Right hindlimb (tissue), 1 donor: ENCODE data around the gene FAF2.
A peak's percentile ranks its signal among the peaks of the same experiment; 100 is the strongest.

ENCODE experiments used
- DNase-seq: peaks from one replicate; pipeline ENCODE4 v3.0.0-alpha.2; 2018

FAF2 gene

GRCh38 chr5:176513788-176514187 is 65.6 kb downstream of the FAF2 start:
- DNase-seq = no peak

GRCh38 chr5:176514244-176514950 is 66.2 kb downstream of the FAF2 start:
- no peak for DNase-seq

DNA sequence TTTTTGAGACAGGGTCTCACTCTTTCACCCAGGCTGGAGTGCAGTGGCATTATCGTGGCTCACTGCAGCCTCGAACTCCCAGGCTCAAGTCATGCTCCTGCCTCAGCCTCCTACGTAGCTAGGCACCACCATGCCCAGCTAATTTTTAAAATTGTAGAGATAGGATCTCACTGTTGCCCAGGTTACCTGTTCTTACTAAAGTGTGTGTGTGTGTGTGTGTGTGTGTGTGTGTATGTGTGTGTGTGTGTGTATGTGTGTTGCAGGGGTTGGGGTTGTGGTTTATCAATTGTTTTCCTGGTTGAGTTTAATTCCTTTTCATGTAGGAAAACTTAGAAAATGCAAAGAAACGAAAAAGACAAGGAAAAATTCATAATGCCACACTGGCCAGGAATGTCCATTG is 67.2 kb downstream of the FAF2 start:
- DNase-seq = no peak

- DNase-seq = no peak
These were observed 69.0 kb downstream of the FAF2 start for GRCh38 chr5:176517053-176517661.

DNA sequence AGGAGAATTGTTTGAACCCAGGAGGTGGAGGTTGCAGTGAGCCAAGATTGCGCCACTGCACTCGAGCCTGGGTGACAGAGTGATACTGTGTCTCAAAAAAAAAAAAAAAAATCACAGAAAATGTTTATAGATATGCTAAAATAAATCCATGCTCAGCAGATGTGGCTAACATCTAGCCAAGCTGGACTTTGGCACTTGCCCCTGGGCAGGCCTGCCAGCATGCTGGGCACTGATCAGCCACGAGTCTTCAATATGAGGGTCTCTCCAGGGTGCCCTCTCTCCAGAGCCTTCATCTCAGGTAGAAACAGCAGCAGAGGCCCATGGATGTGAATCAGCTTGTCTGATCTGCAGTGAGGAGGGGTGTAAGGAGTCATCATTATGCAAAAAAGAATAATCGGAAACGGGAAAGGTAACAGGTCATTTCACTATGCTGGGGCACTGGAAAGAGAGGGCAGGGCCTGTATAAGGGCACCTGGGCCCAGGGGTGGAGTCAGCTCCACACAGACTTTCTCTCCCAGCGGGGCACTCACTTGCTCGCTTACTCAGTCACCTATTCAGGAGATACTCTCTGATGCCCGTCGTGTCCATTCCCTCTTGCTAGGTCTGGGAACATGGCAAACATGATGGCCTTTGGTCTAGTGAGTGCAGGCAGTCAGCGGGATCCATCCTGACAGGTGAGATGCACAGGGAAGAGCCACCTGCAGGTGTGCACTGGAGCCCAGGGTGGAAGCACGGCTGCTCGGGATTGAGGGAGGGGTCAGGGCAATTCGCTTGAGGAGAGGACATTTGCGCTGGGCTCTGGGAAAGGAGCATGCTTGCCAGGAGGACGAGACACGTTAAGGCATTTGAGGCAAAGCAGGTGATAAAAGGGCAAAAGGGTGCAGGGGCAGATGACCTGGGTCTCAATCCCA is 71.9 kb downstream of the FAF2 start:
- DNase-seq = no peak

DNA sequence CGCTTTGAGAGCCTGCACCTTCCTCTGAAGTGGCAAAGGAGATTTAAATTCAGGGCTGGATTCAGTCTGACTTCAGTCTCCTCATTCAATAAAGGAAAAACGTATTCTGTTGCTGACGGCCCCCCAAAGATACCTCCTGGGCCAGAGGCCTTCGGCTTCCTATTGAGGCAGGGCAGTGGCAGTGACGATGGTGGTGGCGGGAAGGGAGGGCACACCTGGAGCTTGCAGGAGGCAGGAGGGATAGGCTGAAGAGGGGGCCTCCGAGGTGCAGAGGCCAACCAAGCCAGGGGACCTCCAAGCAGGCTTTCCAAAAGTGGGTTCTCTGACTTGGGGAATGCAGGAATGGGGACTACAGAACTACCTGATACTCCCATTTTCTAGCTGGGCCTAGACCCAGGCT is 73.1 kb downstream of the FAF2 start:
- DNase-seq = no peak

- DNase-seq = no peak
These were observed 73.6 kb downstream of the FAF2 start for GRCh38 chr5:176521699-176522263.

DNA sequence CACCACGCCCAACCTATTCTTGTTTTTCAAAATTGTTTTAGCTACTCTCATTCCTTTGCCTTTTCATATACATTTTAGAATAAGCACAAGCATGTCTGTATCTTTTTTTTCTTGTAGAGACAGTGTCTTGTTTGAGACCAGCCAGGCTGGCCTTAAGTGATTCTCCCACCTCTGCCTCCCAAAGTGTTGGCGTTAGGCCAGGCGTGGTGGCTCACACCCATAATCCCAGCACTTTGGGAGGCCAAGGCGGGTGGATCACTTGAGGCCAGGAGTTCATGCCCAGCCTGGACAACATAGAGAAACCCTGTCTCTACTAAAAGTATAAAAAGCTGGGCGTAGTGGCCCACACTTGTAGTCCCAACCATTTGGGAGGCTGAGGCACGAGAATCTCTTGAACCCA is 76.0 kb downstream of the FAF2 start:
- DNase-seq = no peak

GRCh38 chr5:176524987-176525386 is 76.8 kb downstream of the FAF2 start:
- no peak for DNase-seq

DNA sequence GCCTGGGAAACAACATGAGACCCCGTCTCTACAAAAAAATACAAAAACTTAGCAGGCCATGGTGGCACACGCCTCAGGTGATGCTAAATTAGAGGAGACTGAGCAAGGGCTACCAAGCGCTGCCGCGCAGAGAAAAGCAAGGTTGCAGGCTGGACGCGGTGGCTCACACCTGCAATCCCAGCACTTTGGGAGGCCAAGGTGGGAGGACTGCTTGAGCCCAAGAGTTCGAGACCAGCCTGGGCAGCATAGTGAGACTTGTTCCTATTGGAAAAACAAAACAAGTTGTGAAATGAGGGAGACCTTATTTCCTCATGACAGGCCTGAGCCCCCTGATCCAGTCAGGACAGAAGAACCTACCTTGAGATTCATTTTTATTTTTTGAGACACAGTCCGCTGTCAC is 77.5 kb downstream of the FAF2 start:
- DNase-seq = no peak

DNA sequence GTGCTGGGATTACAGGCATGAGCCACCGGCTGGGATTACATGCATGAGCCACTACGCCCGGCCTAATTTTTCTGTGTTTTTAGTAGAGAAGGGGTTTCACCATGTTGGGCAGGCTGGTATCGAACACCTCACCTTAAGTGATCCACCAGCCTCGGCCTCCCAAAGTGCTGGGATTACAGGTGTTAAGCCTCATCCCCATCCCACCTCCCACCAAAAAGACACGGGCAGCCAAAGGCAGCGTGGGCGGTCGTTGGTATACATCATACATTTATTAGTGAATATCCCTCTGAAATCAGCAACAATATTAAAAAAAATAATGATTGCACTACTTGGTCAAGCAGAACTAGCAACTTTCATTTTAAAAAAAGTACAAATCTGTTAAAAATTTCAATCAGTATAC is 78.3 kb downstream of the FAF2 start:
- no peak for DNase-seq

DNA sequence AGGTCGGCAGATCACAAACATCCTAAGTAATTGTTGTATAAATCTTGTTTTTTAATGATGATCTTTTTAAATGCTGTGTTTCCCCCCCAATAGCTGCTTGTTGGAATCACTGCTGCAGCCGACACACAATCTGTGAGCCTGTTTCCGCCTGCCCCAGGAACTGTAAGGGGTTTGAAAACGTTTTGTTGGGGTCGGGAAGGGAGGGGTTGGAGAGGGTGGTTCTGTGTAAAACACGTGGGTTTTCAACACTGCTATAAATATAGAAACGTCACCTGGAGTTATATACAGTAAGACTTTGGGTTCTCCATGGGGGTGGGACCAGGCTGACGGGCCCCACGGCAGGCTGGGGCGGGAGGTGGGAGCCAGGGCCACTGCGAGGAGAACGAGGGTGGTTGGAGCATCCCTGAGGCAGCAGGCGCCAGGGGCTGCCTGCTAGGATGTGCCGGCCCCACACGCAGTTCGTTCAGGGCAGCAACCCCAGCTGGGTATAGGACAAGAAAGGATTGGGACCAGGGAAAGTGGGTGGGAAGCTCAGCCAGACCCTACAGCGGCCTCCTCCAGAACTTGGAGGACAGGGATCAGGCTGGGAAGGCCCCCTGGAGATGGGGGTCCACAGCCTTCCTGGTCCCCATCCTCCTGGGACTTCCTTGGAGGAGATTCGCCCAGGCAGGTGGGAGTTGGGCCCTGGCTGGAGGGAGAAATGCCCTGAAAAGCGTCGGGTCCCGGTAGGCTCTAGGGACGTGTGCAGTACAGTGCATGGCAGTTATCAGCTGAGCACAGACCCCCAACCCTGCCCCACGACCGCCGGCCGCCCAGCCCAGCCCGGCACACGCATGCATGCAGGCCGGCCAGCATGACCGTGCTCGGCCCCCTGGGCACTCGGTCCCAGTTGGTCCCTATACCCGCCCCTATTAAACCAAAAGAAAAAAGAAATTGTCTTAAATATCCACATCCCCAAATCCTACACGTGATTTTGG is 79.3 kb downstream of the FAF2 start:
- DNase-seq = no peak

DNA sequence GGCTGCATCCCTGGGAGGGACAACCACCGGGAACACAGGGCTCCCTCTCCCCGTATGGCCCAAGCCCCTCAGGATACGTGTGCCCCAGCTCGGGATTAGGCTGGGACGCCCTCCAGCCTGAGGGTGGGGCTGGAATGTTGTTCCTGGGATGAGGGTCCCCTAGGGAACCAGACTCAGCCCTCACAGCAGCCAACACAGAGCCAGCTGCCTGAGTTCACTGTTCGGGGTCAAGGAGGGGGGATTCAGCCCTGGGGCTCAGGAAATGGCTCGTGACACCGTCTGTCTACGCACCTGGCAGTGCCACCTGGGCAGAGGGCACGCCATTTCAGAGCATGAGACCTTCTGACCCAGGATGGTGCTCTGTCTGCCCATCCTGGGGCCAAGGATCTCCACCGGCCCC is 80.1 kb downstream of the FAF2 start:
- DNase-seq = no peak

GRCh38 chr5:176528761-176529115 is 80.6 kb downstream of the FAF2 start:
- no peak for DNase-seq

- no peak for DNase-seq
These were observed 81.0 kb downstream of the FAF2 start for GRCh38 chr5:176529116-176529740.

- DNase-seq = no peak
These were observed 81.6 kb downstream of the FAF2 start for GRCh38 chr5:176529741-176530141.

DNA sequence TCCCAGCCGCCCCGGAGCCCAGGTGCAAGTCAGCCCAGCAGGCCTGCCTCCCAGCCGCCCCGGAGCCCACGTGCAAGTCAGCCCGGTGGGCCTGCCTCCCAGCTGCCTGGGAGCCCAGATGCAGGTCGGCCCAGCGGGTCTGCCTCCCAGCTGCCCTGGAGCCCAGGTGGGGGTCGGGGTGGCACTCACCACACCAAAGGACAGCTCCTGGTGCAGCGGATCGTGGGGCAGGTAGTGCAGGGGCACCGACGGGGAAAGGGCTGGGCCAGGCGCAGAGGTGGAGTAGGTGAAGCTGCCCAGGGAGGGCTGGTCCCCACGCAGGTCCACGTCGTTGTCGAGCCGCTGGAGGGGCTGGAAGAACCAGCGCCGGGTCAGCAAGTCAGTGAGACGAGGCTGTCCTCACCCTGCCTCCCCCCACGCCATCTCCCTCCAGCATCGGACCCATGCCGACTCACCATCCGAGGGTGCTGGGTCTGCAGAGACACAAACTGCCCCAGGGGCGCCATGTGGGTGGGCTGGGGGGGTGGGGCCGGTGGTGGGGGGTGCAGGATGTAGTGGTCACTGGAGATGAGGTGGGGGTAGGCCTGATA is 82.3 kb downstream of the FAF2 start:
- DNase-seq = no peak

DNA sequence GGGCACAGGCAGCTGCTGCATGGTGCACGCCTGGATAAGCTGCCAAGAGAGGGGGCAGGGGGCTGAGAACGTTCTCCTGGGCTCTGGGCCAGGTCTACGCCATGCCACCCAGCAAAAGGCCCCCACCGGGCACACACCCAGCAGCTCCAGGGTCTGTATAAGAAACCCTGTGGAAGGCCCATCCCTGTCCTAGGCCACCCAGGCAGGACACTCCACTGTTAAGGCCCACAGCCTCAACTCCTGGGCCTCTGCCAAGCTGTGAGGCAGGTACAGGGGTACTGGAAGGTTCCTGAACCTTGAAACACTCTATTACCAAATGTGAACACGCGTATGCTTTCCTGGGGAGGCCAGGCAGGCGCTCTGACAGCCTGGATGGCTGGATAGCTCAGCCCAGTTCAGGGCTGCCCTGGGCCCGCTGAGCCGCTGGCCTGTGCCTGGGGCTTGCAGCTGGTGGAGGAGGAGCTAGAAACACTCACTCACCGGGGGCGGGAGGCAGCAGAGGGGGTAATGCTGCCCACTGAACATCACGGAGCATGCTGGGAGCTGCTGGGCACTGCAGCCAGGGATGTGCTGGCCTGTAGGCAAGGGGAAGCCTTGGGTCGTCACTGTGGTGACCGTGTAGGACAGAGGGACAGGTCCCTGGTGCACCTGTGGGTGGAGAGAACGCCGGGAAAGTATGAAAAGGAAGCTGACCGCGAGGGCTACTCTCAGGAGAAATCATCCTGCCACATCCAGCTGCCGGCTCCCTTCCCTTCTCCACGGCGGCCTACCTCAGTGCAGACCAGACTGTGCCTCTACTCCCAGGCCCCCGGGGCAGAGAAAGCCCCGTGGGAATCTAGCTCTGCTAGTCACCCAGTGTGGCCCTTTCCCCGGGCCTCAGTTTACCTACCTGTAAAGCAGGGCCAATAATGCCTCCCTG is 83.1 kb downstream of the FAF2 start:
- peak; percentile 81 for DNase-seq

DNA sequence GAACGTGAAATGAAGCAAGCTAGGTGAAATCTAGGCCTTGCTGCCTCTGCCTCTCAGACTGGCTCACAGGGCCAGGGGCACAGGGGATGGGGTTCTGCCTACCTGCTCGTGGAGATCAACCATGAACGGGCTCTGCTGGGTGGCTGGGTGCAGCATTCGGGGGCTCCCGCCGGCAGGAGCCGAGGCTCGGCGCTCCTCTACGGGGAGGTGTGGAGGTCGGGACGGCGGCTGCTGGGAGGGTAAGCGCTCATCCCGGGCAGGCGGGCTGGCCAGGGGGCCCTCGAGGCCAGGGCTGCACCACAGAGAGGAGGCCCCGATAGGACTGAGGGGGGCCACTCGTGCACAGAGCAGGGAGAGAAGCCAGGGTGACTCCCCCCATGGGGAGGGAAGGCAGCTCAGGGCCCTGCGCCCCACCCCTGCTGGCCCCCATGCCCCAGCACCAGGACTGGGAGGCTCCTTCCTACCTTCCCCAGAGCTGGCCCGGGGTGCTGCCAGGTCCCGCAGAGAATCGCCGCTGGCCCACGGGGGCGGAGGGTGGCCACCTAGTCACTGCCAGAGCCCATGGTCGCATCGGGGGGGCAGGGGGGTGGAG is 83.8 kb downstream of the FAF2 start:
- no peak for DNase-seq

DNA sequence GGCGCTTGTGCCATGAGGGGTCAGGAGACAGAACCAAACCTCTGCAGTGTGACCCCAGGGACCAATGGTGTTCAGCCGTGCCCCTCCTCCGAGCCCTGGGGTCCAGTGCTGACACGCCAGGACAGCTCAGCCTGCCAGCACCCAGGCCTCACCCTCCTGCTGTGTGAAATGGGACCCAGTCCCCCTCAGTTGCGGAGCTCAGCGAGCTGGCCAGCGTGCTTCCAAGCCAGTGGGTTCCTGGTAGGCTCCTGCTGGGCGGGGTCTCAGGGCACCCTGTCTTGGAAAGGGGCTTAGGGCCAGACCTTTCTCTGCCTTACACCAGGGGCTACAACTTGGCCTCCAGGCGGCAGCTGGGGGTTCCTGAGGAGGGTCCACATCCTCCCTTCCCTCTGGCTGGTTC is 84.6 kb downstream of the FAF2 start:
- DNase-seq = no peak
